ENCODE data around the gene SLC43A2. TPM values are rescaled to one million over a fixed set of nuclear protein-coding genes. Genes with fewer than 3 reads are reported as not detected.
A peak's percentile ranks its signal among the peaks of the same experiment; 100 is the strongest.

Gene SLC43A2
- total and polyA plus RNA-seq, 2 of the 13 experiments (the other 11 are each of a cell fraction or from before 2014, with no cell fraction given) = 7.3 to 20.0 TPM

- TF ChIP-seq ZNF281 (CRISPR knock-in tag; IDR thresholded peaks at IDR 0.05; ENCODE audit: borderline replicate concordance) (no peak), HDAC2 (CRISPR knock-in tag; IDR thresholded peaks at IDR 0.05) (peak; percentile 88), SOX6 (IDR thresholded peaks at IDR 0.05) (no peak), SOX6 (CRISPR knock-in tag; IDR thresholded peaks at IDR 0.05) (peak; percentile 78), FOSL2 (CRISPR knock-in tag; IDR thresholded peaks at IDR 0.05) (peak; percentile 72), ZNF510 (CRISPR knock-in tag; IDR thresholded peaks at IDR 0.05; ENCODE audit: low read depth) (no peak), ZNF124 (CRISPR knock-in tag; IDR thresholded peaks at IDR 0.05) (0 out of 2 replicates have a peak, but pooled peaks have one; percentile 42), HNF1B (CRISPR knock-in tag; IDR thresholded peaks at IDR 0.05) (peak; percentile 70), MAF1 (CRISPR knock-in tag; IDR thresholded peaks at IDR 0.05; ENCODE audit: borderline replicate concordance) (no peak), ZNF709 (CRISPR knock-in tag; IDR thresholded peaks at IDR 0.05) (peak; percentile 39; the same call in 1 of the 2 replicates), ZBTB49 (CRISPR knock-in tag; IDR thresholded peaks at IDR 0.05; ENCODE audit: borderline replicate concordance) (no peak), POLR2AphosphoS2 (IDR thresholded peaks at IDR 0.05; ENCODE audit: low read depth, low read length) (no peak), PHF20 (CRISPR knock-in tag; IDR thresholded peaks at IDR 0.05) (no peak), ZBTB38 (CRISPR knock-in tag; IDR thresholded peaks at IDR 0.05) (peak; percentile 72)
- TF ChIP-seq, protein P1, sequence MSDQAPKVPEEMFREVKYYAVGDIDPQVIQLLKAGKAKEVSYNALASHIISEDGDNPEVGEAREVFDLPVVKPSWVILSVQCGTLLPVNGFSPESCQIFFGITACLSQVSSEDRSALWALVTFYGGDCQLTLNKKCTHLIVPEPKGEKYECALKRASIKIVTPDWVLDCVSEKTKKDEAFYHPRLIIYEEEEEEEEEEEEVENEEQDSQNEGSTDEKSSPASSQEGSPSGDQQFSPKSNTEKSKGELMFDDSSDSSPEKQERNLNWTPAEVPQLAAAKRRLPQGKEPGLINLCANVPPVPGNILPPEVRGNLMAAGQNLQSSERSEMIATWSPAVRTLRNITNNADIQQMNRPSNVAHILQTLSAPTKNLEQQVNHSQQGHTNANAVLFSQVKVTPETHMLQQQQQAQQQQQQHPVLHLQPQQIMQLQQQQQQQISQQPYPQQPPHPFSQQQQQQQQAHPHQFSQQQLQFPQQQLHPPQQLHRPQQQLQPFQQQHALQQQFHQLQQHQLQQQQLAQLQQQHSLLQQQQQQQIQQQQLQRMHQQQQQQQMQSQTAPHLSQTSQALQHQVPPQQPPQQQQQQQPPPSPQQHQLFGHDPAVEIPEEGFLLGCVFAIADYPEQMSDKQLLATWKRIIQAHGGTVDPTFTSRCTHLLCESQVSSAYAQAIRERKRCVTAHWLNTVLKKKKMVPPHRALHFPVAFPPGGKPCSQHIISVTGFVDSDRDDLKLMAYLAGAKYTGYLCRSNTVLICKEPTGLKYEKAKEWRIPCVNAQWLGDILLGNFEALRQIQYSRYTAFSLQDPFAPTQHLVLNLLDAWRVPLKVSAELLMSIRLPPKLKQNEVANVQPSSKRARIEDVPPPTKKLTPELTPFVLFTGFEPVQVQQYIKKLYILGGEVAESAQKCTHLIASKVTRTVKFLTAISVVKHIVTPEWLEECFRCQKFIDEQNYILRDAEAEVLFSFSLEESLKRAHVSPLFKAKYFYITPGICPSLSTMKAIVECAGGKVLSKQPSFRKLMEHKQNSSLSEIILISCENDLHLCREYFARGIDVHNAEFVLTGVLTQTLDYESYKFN (CRISPR knock-in tag; conservative IDR thresholded peaks at IDR 0.05) = peak; percentile 92
- TF ChIP-seq, protein P2, sequence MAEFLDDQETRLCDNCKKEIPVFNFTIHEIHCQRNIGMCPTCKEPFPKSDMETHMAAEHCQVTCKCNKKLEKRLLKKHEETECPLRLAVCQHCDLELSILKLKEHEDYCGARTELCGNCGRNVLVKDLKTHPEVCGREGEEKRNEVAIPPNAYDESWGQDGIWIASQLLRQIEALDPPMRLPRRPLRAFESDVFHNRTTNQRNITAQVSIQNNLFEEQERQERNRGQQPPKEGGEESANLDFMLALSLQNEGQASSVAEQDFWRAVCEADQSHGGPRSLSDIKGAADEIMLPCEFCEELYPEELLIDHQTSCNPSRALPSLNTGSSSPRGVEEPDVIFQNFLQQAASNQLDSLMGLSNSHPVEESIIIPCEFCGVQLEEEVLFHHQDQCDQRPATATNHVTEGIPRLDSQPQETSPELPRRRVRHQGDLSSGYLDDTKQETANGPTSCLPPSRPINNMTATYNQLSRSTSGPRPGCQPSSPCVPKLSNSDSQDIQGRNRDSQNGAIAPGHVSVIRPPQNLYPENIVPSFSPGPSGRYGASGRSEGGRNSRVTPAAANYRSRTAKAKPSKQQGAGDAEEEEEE (CRISPR knock-in tag; IDR thresholded peaks at IDR 0.05; ENCODE audit: borderline replicate concordance) = no peak
Measured at GRCh38 chr17:1597861-1598342, 30.7 kb downstream of the SLC43A2 start (continued).

Data from HepG2 (cell line).